Stimulated activated CD8-positive, alpha-beta memory T cell treated with anti-CD3 and anti-CD28 coated beads, Interleukin-4, amount 100 ng/mL, for 1 hour (primary cell): Measurements from ENCODE around the gene CYP1A1.
"Not testable (repeated sequence)": the region's sequence is repeated elsewhere in the genome, so short reads cannot be mapped to it uniquely, and the experiment has no call there.

Experiments used
- DNase-seq, 2 donors: peaks; one replicate each; pipeline ENCODE4 v3.0.0-alpha.2; 2020; ENCODE audit warnings: low read depth in 2 of 2, low spot score in 1 of 2

Gene CYP1A1

DNA sequence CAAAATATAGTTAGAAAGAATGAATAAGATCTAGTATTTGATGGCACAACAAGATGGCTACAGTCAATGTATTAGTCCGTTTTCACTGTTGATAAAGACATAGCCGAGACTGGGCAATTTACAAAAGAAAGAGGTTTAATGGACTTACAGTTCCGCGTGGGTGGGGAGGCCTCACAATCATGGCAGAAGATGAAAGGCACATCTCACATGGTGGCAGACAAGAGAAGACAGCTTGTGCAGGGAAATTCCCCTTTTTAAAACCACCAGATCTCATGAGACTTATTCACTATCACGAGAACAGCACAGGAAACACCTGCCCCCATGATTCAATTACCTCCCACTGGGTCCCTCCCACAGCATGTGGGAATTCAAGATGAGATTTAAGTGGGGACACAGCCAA lies 12.9 kb upstream of the CYP1A1 start:
- not testable (repeated sequence) for DNase-seq

DNA sequence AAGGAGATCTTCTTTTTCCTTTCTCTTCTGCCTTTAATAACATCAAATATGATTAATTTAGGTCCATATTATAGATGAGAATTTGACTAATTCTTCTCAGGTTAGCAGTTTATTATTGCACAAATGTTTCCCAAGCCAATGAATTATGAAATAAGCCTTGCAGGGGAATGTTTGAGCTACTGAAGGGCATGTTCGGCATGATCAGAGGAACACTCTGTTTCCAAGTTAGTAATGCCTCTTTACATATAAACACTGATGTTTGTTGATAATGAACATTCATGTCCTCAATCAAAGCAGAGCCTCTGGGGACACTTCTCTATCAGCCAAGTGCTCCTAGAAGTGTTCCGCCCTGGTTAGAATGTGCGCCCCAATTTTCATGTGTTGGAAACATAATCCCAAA lies 10.0 kb upstream of the CYP1A1 start:
- DNase-seq: no peak

DNA sequence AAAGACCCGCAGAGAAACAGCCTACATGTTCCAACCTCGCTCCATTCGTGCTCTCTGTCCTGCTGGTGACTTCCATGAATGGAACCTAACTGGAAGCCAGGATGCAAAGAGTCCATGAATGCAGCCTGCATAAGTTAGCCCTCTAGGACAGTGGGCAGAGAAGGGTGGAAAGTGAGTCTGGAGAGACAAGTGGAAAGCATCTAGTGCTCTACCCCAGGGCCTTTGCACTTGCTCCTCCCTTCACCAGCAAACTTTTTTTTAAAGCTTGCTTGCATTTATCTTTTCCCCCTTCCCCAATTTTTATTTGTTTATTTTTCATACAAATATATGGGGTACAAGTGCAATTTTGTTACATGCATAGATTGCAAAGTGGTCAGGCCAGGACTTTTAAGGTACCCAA lies 7.9 kb upstream of the CYP1A1 start:
- no peak for DNase-seq

DNA sequence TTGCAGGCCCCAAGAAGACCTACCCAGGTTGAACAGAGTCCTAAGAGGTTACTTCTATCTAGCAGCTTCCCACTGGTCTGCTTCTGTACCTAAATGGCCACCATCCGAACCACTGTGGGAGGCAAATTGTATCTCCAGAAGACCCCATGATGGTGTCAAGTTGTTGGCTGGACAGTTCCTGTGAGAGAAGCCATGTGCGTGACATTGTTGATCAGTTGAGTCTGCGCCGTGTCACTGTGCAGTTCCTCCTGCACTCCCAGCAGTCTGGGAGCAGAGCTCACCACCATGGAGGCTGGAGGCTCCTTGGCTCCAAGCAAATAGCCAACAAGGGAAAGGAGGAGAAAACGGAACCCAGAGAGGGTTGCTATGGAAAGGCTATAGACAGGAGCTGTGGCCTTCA lies 7.5 kb upstream of the CYP1A1 start:
- DNase-seq: no peak

DNA sequence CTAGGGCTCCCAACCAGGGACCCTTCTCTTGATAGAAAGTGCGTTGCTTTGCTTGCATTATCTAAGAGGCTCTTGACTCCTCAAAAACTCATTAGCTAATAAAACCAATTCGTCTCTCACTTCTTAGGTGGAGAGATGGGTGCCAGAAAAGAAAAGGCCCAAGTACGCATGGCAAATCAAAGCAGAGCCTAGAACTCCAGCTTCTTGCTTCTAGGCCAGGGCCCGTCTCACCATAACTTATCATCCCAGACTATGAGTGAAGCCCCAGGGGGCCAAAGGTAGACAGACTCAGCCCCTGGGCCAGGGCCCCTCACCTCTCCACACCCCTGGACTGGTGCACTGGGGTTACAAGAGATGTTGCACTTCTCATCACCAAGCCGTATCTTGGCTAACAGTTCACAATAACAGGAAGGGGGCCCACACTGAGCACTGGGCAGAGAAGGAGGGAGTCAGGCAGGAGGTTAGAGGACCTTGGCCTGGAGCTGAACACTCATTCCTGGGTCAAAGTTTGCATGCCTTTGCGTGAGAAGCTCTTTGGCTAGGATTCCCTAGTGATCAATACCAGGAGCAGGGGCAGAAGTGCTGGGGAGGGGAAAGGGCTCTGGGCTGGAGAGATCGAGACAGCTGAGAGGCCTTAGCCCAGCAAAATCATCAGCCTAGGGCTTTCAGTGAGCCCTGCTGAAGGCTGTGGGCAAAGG lies 5.4 kb upstream of the CYP1A1 start:
- DNase-seq: no peak

DNA sequence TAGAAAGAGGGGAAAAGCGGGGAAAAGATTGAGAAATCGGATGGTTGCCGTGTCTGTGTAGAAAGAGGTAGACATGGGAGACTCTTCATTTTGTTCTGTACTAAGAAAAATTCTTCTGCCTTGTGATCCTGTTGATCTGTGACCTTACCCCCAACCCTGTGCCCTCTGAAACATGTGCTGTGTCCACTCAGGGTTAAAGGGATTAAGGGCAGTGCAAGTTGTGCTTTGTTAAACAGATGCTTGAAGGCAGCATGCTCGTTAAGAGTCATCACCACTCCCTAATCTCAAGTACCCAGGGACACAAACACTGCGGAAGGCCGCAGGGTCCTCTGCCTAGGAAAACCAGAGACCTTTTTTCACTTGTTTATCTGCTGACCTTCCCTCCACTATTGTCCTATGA lies 4.0 kb upstream of the CYP1A1 start:
- not testable (repeated sequence) for DNase-seq

DNA sequence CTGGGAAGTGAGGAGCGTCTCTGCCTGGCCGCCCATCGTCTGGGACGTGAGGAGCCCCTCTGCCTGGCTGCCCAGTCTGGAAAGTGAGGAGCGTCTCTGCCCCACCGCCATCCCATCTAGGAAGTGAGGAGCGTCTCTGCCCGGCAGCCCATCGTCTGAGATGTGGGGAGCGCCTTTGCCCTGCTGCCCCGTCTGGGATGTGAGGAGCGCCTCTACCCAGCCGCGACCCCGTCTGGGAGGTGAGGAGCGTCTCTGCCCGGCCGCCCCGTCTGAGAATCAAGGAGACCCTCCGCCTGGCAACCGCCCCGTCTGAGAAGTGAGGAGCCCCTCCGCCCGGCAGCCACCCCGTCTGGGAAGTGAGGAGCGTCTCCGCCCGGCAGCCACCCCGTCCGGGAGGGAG lies 3.4 kb upstream of the CYP1A1 start:
- not testable (repeated sequence) for DNase-seq

DNA sequence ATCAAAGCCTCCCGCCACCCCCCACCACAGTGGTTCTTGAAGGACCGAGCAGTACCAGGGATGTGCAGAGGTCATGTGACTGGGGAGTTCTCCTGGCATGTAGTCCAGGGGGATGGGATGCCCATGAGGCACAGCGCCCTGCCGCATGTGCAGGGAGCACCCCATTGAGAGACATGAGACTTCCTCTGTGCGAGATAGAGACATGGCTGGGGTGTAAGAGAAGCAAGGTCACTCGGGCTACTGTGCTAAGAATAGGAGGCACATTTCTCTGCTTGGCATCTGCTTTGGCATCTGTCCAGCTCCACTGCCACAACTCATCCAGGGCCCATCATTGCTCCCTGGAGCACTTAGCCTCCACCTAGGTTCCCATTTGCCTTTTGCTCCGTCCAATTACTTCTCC lies 2.4 kb upstream of the CYP1A1 start:
- no peak for DNase-seq

DNA sequence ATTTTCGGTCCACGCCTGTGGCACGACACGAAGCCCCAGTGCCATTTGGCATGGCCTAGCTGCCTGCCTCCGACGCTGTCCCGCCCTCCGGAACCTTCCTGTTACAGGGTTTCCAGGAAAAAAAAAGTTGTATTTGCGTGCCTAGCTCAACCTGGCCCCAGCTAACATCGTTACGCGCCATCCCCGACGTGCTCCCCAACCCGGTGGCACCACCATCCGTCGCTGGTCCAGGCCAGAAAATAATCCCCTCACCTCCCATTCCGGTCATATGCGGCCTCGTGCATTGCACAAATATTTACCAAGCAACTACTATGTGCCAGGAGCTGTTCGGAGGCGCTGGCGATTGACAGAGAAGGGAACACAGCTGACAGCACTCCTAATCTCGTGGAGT lies 1.4 kb upstream of the CYP1A1 start:
- no peak for DNase-seq

DNA sequence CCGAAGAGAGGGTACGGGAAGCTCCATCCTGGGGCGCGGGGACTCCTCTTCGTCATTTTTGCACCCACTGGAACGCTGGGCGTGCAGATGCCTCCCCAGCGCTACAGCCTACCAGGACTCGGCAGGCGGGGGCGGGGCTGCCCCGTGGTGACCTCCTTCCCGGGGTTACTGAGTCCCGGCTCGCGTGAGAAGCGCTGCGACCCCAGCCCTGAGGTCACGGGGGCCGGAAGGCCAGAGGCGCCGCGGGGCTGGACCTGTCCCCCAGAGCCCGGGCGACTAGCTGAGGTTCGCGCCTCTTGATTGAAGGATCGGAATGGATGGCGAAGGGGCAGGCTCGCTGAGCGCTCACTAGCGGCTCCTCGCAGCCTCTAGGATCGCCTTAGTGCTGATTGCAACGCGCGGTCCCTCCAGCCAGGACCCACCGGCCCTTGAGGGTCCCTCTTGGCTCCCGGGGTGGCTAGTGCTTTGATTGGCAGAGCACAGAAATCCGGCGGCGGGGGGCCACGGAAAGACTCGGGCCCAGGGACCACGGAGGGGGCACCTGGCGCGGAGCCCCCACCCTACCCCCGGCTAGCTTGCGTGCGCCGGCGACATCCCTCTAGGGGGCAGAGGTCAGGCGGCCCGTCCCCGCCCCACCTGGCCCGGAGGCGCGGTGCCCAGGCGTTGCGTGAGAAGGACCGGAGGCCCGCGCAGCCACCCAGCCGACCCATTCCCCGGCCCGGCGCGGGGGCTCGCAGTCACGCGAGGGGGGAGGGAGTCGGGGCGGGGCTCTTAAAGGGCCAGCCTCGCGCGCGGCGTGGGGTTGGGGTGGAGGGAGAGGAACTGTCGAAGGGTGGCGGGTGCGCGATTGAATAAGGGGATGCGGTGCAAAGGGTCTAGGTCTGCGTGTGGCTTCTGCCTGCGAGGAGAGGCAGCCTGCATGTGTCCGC lies 781 bp upstream of the CYP1A1 start:
- DNase-seq: peak in 1 of 2 donors; percentile 19

DNA sequence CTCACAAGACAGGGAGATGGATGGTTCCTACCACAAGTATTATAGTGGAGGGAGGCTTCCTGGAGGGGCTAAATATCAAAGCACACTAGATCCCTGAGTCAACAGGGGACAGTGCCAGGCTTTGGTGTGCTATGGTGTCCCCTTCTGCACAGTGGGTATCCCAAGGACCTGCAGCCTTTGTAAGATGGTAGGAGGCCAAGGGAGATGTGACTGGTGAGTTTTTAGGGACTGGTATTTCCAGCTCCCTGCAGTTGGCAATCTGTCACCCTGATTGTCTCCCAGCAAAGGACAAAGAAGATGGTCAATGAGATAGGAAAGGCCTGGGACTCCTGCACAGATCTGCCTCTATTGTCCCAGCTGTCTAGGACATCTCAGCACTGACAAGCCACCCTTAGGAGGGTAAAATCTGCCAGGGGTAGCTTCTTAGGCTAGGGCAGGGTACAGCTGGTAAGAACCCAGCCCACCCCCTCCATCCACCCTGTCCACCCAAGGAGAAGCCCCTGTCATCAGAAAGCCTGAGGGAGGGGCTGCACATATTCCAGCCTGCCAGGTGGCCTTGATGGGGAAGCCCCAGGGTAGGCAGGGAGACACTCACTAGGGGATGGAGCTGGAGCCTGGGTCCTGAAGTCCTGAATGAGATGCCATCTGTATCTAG lies 631 bp downstream of the CYP1A1 start:
- DNase-seq: no peak

DNA sequence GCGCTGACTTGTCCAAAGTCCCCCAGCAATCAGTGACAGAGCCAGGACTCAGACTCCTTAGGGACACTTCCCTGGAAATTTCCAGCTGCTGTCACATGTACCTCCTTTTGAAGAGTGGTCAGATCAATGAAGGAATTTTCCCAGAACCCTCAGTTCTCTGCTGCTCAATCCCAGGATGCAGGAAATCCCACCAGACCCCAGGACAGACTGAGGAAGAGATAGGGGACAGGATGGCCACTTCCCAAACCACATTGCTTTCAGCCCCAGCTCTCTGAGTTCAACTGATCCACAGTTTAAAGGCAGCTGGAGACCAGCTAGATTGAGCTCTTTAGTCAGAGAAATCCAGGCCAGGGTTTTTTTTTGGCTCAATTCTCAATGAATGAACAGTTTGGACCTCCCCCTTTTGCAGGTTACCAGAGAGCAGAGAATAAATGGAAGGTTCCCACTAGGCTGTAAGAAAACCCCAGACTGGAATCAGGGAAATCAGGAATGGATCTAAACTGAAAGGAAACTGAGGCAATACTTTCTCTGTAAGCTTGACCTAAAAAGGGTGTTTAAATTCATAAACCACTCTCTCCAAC lies 1.5 kb downstream of the CYP1A1 start:
- no peak for DNase-seq

DNA sequence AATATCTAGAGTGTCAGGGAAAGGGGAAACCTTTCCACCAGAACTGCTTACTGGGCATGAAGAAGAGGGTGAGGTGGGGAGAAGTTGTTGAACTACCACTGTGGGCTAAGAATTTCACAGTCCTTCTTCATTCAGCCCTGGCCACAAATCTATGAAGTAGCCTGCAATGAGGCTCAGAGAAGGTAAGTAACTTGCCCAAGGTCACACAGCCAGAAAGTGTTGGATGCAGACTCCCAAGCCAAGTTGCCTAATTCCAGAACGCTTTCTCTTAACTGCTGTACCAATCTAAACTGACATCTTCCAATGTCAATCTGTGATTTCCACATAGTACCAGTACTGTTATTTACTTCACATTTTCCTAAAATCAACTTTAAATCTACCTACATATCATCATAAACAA lies 2.1 kb downstream of the CYP1A1 start:
- DNase-seq: no peak

DNA sequence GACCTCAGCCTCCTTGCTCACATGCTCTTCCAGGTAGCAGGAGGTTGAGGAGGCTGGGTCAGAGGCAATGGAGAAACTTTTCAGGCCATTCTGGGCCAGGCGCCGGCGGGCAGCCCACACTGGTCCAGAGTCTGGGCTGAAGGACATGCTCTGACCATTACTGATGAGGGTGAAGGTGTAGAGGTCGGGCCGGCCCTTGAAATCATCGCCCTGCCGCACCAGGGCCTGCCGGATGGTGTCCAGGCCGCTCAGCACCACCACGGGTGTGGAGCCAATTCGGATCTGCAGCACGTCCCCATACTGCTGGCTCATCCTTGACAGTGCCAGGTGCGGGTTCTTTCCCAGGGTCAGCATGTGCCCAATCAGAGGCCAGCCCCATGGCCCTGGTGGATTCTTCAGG lies 2.7 kb downstream of the CYP1A1 start:
- DNase-seq: no peak

DNA sequence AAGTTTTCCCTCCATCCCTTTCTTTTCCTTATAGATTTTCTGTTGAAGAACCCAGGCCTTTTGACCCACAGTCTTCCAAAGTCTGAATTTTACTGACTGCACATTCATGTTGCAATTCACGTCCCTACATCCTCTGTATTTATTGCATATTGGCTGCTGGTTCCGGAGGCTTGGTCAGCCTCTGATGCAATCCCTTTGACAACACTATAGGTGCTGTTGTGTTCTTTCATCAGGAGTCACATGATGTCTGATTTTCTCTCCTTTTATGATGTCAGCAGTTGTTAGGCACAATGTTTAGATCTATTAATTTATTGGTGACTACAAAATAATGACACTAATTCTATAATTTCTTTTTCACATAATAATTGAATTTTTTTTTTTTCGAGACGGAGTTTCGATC lies 8.7 kb downstream of the CYP1A1 start:
- DNase-seq: no peak

DNA sequence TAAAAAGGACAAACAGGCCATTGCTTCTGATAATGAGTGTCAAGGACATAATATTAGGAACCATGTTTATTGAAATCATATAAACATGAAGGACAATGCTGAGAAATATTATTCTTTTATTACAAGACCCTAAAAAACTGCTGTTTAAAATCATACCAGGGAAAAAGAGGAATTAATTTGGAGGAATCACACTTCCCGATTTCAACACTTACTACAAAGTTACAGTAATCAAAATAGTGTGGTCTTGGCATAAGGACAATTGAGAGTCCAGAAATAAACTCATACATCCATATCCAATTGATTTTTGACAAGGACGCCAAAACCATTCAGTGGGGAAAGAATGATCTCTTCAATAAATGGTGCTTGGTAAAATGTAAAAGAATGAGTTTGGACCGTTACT lies 13.0 kb downstream of the CYP1A1 start:
- DNase-seq: no peak

DNA sequence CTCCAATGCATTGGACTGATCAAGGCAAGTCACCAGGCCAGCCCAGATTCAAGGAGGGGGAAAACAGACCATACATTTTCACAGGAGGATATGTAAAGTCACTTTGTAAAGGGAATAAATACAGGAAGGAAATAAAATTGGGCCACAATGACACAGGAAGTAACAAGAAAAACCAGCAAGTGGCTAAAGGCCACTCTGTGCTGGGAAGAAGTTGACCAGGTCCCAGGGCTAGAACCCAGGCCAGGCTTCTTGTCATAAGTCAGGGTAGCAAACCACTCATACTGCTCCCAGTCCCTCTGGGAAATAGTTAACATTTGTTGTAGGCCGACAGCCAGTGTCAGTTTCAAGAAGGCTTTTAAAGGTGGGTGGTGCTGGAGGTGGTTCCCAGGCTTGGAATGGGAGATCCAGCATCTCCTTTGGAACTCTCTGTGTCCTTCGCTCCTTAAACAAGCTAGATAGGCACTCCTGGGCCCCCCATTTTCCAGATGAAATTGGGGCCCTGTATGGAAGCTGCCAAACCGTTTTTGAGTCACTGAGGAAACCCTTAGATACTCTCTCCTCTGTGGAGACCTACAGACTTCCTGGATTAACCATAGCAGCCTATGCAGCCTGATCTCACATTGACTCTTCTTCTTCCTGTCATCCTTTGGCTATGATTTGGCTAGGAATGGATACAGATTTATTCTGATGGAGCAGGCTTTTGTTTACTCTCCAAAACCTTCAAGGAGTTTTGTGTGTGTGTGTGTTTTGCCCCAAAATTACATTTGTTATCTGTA lies 14.8 kb downstream of the CYP1A1 start:
- no peak for DNase-seq

DNA sequence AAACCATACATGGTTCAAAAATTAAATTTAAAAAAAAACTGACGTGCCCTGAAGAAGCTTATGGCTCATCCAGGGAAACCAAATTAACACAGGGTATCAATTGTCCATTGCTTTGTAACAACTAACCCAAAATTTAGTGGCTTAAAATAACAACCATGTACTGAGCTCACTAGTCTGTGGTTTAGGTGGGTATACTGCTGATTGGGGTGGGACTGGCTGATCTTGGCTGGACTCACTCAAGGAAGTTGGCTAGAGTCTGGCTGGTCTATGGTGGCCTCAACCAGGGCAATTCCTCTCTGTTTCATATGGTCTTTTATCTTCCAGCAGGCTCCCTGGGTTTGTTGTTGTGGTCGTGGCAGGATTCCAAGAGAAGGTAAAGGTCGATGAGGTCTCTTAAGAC lies 15.4 kb downstream of the CYP1A1 start:
- DNase-seq: no peak

DNA sequence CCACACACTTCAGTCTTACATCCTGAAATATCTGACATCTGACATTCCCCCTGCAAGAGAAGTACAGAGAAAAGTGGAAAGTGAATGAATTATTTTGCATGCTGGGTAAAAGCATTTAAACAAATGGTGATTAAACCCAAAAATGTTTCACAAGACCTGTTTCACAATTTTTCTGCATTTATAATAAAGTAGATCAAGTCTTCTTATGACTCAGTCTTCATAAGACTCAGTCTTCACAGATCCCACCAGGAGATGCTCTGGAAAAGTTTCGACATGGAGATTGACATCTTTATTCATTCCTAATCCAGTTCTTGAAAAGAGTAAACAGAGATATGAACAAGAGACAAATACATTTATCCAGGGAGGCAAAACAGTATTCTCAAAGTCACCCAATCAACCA lies 16.3 kb downstream of the CYP1A1 start:
- DNase-seq: no peak

DNA sequence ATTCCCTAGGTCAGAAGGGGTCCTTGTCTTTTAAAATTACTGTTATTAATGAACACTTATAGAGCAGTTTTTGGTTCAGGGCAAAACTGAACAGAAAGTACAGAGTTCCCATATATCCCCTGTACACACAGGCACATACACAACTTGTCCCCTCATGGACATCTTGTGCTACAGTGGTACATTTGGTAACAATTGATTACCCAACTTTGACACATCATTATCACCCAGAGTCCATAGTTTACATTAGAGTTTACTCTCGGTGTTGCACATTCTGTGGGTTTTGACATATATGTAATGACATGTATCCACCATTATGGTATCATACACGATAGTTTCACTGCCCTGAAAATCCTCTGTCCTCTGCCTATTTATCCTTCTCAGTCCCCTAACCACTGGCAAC lies 28.5 kb downstream of the CYP1A1 start:
- DNase-seq: no peak

DNA sequence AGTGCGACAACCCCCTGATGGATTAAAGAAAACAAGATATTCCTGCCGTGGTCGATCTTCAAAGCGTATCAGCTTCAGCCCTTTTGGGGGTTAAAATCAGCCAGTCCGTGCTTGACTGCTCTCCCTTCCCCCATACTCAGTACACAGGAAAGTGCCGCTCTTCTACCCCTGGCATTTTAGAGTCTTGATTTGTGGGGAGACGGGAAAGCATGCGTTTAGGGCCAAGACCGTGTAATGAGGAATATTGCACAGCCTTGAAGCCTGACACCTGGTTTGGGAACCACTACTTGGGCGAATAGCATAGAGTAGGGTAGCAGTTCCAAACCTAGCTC lies 29.0 kb downstream of the CYP1A1 start:
- no peak for DNase-seq
